GM12864 (cell line): ENCODE measurements around the gene TPD52L2.

Experiments used
- DNase-seq: peaks from one replicate; pipeline ENCODE4 v3.0.0-alpha.2; 2011; ENCODE audit warnings: low read depth
- H3K4me3 ChIP-seq: 2 replicates; pipeline ENCODE4 v1.5.1; 2011; ENCODE audit warnings: mild to moderate bottlenecking, low read depth, low read length, control low read depth
- CTCF ChIP-seq: IDR thresholded peaks from 2 replicates; pipeline ENCODE4 v1.5.1; 2011; ENCODE audit warnings: low read depth, mild to moderate bottlenecking, moderate library complexity, low read length, control low read depth, inconsistent platforms; ENCODE audit errors: missing control alignments

TPD52L2 gene

GRCh38 chr20:63883201-63883593 lies 18.1 kb downstream of the TPD52L2 start:
- DNase-seq: no peak
- TF ChIP-seq CTCF: no peak
- no peak overlapping the region for H3K4me3 ChIP-seq

GRCh38 chr20:63884506-63885263 lies 19.6 kb downstream of the TPD52L2 start:
- DNase-seq: no peak

DNA sequence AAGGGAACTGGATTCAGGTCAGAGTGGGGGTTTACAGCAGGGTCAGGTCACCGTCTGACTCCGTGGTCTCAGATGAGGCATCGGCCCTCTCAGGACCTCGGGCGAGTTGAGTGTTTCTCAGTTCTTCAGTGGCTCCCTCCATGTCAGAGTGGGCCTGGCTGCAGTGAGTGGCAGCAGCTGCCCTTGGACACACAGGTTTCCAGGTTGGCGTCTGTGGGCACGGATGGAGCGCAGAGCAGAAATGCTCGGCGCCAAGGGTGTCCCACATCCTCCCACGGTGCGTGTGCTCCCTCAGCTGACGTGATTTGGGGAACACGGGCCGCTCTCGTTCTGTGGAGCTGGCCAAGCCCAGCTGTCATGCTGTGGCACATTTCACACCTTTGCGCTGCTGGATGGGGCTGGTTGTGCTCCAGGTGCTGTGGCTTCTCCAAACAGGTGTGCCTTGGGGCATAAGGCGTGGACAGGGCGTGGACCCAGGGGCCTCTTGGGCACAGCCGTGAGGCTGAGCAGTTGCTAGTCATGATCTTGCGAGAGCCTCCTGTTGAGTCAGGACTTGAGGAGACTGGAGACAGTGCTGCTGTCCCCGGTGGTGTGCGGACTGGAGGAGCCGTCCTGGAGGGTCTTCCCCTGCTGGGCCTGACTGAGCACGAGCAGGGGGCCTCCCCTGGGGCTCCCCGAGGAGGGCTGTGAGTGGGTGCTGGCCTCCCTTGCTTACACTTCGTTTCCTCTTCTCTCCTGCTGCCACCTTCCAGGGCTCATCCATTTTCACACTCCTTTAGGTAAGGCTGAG lies 20.4 kb downstream of the TPD52L2 start:
- H3K4me3 ChIP-seq: no peak overlapping the region
- TF ChIP-seq CTCF: no peak
- no peak for DNase-seq

More at GRCh38 chr20:63884506-63885263, 19.6 kb downstream of the TPD52L2 start:
- TF ChIP-seq CTCF: no peak
- no peak overlapping the region for H3K4me3 ChIP-seq

- no peak overlapping the region for H3K4me3 ChIP-seq
- DNase-seq: no peak
- TF ChIP-seq CTCF: no peak
Measured at GRCh38 chr20:63886054-63886419, 21.0 kb downstream of the TPD52L2 start.

DNA sequence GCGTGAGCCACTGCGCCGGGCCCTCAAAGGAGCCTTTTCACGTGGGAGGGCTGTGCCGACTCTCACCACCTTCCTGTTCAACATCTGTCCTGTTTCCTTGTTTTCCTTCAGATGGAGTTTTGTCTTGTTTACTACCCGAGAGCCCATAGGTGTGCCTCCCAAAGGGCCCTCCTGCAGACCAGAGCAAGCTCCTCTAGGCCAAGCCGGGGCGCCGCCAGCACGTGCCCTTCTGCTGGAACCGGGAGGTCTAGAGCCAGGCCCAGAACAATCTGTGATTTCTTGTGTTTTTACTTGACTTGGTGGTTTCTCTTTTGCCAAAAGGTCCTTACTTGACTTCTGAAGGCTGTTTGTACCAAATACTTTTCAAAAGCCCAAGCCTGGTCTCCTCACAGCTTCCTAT lies 21.9 kb downstream of the TPD52L2 start:
- no peak for TF ChIP-seq CTCF
- DNase-seq: no peak
- H3K4me3 ChIP-seq: no peak overlapping the region

DNA sequence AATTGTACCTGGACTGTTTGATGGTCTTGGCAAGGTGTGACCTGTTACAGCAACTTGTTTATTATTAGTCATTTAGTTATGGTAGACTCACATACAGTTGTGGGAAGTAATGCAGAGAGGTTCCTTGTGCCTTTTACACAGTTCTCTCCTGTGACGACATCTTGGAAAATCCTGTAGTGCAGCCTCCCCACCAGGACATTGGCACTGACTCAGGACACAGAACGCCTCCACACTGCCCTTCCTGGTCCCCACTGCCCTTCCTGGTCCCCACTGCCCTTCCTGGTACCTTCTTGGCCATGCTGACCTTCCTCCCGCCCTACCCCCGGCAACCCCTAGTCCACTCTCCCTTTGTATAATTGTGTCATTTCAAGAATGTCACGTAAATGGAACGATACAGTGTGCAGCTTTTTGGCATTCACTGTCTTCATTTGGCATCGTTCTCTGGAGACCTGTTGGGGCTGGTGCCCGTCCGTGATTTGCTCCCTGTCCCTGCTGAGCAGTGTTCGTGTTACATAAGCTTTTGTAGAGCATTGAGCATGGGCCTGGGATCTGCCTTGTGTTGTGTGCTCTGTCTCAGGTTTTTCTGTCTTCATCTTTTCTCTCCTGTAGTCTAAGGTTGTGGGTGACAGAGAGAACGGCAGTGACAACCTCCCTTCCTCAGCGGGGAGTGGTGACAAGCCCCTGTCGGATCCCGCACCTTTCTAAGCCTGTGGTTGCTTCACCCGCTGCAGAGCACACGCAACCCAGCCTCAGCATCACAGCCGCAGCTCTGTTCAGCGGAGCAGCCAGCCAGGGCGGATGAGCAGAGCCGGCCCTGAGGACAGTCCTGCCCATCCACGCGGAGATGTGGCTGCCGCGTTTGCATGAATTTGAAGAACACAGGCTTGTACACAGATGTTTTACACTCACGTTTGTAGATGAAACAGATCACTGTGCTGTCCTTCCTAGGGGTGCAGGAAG lies 24.5 kb downstream of the TPD52L2 start:
- DNase-seq: no peak
- no peak overlapping the region for H3K4me3 ChIP-seq
- no peak for TF ChIP-seq CTCF
